GM12892 (cell line): ENCODE data around the gene CRYBA2.

Source experiments
- POLR2A ChIP-seq: IDR thresholded peaks from 2 replicates; pipeline ENCODE4 v1.6.1; 2011; ENCODE audit warnings: low read depth, low read length, control low read depth
- POLR2AphosphoS5 ChIP-seq: IDR thresholded peaks from 2 replicates; pipeline ENCODE4 v1.6.1; 2011; ENCODE audit warnings: low read depth, low read length, control low read depth
- TAF1 ChIP-seq: IDR thresholded peaks from 2 replicates; pipeline ENCODE4 v1.6.1; 2011; ENCODE audit warnings: low read depth, mild to moderate bottlenecking, control low read depth, low read length, borderline replicate concordance

DNA sequence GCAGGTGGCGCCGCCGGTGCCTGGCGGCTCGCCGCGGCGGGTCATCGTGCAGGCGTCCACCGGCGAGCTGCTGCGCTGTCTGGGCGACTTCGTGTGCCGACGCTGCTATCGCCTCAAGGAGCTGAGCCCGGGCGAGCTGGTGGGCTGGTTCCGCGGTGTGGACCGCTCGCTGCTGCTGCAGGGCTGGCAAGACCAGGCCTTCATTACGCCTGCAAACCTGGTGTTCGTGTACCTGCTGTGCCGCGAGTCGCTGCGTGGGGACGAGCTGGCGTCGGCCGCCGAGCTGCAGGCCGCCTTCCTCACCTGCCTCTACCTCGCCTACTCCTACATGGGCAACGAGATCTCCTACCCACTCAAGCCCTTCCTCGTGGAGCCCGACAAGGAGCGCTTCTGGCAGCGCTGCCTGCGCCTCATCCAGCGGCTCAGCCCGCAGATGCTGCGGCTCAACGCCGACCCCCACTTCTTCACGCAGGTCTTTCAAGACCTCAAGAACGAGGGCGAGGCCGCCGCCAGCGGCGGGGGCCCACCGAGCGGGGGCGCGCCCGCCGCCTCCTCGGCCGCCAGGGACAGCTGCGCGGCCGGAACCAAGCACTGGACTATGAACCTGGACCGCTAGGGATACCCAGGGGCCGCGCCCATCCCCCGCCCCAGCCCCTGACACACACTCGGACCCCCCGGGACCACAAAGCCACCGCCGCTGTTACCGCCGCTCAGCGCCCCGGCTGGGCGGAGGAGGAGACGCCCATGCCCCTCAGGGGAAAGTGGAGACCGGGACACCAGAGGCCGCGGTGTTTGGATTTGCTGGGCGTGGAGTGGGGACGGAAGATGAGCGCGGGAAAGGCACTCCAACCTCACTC, 32.7 kb downstream of the CRYBA2 start:
- TF ChIP-seq POLR2A (no peak), POLR2AphosphoS5 (no peak), TAF1 (no peak)
